Fibroblast of pulmonary artery (primary cell): ENCODE measurements around the gene SIX2.

ENCODE experiments used
- DNase-seq: peaks from one replicate; pipeline ENCODE4 v3.0.0-alpha.2; 2010; ENCODE audit warnings: low read depth
- H3K4me3 ChIP-seq: replicated peaks from 2 replicates; pipeline ENCODE4 v1.5.1; 2011; ENCODE audit warnings: low read depth, mild to moderate bottlenecking, control low read depth, low read length, moderate library complexity
- CTCF ChIP-seq: IDR thresholded peaks from 2 replicates; pipeline ENCODE4 v1.5.1; 2011; ENCODE audit warnings: mild to moderate bottlenecking, control low read depth, low read length, inconsistent platforms; ENCODE audit errors: missing control alignments

The SIX2 gene

GRCh38 chr2:44980751-44981713, 28.2 kb downstream of the SIX2 start:
- no peak for TF ChIP-seq CTCF
- H3K4me3 ChIP-seq, result no peak overlapping the region
- no peak for DNase-seq

- H3K4me3 ChIP-seq, result no peak overlapping the region
- DNase-seq, result no peak
- TF ChIP-seq CTCF, result no peak
Observed at GRCh38 chr2:44979581-44979980, 29.7 kb downstream of the SIX2 start.

- no peak for DNase-seq
- TF ChIP-seq CTCF, result no peak
- no peak overlapping the region for H3K4me3 ChIP-seq
Observed at GRCh38 chr2:44975571-44976450, 33.4 kb downstream of the SIX2 start.

GRCh38 chr2:44974064-44974715, 35.1 kb downstream of the SIX2 start:
- H3K4me3 ChIP-seq, result no peak overlapping the region
- TF ChIP-seq CTCF, result peak; percentile 59
- DNase-seq, result peak; percentile 55

- H3K4me3 ChIP-seq, result no peak overlapping the region
- TF ChIP-seq CTCF, result no peak
Observed at GRCh38 chr2:44972771-44973535, 36.3 kb downstream of the SIX2 start.

GRCh38 chr2:44970846-44971450, 38.3 kb downstream of the SIX2 start:
- no peak for DNase-seq
- no peak for TF ChIP-seq CTCF
- H3K4me3 ChIP-seq, result no peak overlapping the region

More at GRCh38 chr2:44972771-44973535, 36.3 kb downstream of the SIX2 start:
- no peak for DNase-seq
